Duodenal mucosa (tissue), 2 donors: ENCODE data around the gene MAP3K14.

Experiments
- H3K27ac ChIP-seq: one replicate; pipeline ENCODE4 v1.7.0; 2013; ENCODE audit warnings: low read depth, low read length
- H3K27me3 ChIP-seq, 2 donors: one replicate each; pipeline ENCODE4 v1.7.0; 2013; ENCODE audit warnings: low read length in 2 of 2, control low read depth in 1 of 2; ENCODE audit not compliant: insufficient read depth in 2 of 2, control insufficient read depth in 1 of 2
- H3K36me3 ChIP-seq, 2 donors: one replicate each; pipeline ENCODE4 v1.7.0; 2013; ENCODE audit warnings: low read length in 2 of 2, control low read depth in 1 of 2; ENCODE audit not compliant: insufficient read depth in 2 of 2, control insufficient read depth in 1 of 2
- H3K4me1 ChIP-seq, 2 donors: one replicate each; pipeline ENCODE4 v1.7.0; 2013; ENCODE audit warnings: low read length in 2 of 2, control low read depth in 1 of 2; ENCODE audit not compliant: insufficient read depth in 2 of 2, control insufficient read depth in 1 of 2
- H3K4me3 ChIP-seq, 2 donors: one replicate each; pipeline ENCODE4 v1.7.0; 2013; ENCODE audit warnings: low read length in 2 of 2, low read depth in 1 of 2
- H3K9ac ChIP-seq, 2 donors: one replicate each; pipeline ENCODE4 v1.7.0; 2013; ENCODE audit warnings: low read length in 2 of 2, low read depth in 1 of 2
- H3K9me3 ChIP-seq, 2 donors: one replicate each; pipeline ENCODE4 v1.7.0; 2013; ENCODE audit warnings: low read length in 2 of 2, control low read depth in 1 of 2; ENCODE audit not compliant: control insufficient read depth in 1 of 2

Gene MAP3K14

DNA sequence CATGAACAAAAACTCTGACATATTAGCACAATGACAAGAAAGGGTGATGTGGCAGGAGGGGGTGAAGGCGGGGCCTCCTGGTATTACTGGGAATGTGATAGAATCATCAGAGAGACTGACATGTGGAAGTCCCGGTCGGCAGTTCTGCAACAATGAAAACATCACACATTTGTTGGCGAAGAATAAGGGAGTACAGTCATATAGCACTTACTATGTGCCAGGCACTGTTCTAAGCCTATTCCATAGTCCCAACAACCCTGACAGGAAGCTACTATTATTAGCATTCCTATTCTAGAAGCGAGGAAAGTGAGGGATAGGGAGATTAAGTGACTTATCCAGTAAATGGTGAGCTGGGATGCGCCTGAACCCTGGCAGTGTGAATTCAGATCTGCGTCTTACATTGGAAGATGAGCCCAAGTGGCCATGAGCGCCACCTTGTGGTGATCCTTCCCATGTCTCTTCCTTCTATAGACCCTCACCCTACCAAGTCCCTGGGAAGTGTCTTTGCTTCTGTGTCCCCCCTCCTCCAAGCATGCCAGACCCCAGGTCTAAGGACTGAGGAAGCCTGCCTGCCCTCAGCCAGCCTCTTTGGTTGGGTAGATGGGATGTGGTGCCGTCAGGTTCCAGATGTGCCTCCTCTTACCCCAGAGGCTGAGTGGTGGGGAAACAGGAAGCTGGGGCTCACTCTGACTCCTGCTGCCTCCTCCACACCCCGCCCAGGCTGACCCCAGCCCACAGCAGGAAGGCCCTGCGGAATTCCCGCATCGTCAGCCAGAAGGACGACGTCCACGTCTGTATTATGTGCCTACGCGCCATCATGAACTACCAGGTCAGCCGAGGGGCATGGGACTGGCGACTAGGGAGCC, 81.2 kb downstream of the MAP3K14 start:
- Histone ChIP-seq H3K9ac (no peak overlapping the region), H3K27ac (no peak overlapping the region), H3K4me1 (peaks cover 3 to 6% of the 10 kb centered on the region in 2 donors), H3K36me3 (peaks cover 6 to 35% of the 10 kb centered on the region in 2 donors), H3K4me3 (no peak overlapping the region), H3K27me3 (peaks cover 5% of the 10 kb centered on the region in 2 donors), H3K9me3 (no peaks in the 10 kb centered on the region)

DNA sequence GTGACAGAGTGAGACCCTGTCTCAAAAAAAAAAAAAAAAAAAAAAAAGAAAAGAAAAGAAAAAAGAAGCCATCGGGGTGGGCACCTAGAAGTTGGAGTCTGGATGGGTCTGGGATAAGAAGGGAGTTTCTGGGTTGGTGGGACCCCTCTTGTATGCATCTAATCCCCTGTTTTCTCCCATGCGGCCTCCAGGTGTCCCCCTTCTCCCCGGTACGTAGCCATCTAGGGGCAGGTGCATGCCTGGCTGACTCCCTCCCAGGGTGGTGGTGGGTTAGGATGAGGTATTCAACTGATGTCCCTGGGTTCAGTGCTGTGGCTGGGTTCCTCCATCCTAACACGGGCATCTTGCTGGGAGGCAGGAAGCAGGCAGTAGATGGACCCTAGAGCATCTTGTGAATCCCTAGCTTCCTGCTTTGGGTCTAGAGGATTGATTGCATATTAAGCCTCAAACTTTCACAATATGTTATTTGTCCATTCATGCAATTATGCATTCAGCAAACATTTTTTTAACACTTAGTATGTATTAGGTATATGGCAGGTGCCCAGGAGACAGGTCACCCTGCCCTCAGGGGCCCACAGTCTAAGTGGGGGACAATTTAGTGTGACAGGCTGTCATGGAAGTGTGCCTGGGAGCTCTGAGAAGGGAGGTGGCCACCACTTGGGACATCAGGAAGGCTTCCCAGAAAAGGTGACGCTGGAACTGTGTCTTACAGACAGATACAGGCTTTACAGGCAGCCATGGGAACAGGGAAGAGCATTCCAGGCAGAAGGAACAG, 82.0 kb downstream of the MAP3K14 start:
- H3K27me3 ChIP-seq: no peaks in the 10 kb centered on the region
- H3K9me3 ChIP-seq: no peaks in the 10 kb centered on the region
- no peak overlapping the region for H3K4me3 ChIP-seq
- H3K9ac ChIP-seq: no peak overlapping the region
- H3K27ac ChIP-seq: no peak overlapping the region
- peaks cover 11 to 15% of the 10 kb centered on the region in 2 donors for H3K4me1 ChIP-seq
- peaks cover 6 to 31% of the 10 kb centered on the region in 2 donors for H3K36me3 ChIP-seq

DNA sequence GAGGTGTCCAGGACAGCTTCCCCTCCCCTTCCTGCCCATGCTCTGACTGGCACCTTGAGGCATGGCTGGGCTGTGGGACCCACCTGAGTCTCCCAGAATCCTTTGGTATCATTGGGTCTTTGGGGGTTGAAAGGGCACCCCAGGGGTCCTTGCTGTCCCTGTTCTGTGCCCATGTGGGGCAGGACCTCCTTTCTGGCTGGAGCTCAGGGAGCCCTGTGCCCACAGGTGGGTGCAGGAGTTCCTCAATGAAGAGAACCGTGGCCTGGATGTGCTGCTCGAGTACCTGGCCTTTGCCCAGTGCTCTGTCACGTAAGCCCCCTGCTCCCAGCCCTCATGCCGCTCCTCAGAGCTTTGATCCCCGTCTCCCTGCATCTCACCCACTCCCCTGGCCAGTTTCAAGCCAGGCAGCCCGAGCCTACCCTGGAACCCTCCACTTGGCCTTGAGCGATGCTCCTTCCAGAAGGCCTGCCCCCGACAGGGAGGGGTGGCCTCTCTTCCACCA, 83.3 kb downstream of the MAP3K14 start:
- H3K4me1 ChIP-seq: peaks cover 20 to 28% of the 10 kb centered on the region in 2 donors
- H3K27me3 ChIP-seq: no peaks in the 10 kb centered on the region
- H3K9me3 ChIP-seq: no peaks in the 10 kb centered on the region

DNA sequence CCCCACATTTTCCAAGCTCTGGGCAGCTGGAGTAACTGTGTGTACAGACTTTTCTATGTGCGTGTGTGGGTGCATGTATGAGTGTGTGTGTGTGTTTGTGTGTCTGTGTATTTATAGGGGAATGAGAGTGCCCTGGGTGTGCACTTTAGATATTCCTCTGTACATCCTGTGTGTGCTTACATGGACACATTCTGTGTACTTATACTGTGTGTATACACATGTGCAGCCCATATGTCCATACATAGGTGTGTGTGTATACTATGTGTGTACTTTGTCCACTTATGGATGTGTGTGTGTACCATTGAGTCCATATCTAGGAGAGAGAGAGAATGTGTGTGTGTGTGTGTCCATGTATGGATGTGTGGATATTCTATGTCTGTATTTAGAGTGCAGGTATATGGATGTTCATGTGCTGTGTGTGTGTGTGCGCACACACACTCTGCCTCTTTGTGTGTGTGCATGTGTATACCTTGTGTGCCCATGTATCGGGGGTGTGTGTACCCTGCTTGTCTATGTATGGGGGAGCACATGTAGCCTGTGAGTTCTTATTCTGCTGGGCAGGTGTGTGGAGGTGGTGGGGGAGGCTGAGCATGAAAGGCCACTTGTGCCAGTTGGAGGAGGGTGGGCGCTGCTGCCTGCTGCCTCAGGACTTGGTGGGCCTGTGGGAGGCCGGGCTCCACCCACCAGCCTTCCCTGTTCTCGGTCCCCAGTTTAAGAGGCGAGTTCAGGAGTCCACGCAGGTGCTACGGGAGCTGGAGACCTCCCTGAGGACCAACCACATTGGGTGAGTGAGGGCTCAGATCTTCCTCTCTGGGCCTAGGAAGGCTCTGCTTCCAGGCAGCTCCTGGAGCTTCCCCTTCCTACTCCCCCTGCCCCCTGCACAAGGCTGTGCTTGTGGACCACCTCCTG, 84.1 kb downstream of the MAP3K14 start:
- Histone ChIP-seq H3K4me1 (peaks cover 26 to 35% of the 10 kb centered on the region in 2 donors), H3K36me3 (peaks cover 0 to 15% of the 10 kb centered on the region in 2 donors)

More for the DNA sequence above, 83.3 kb downstream of the MAP3K14 start:
- Histone ChIP-seq H3K36me3 (peaks cover 6 to 22% of the 10 kb centered on the region in 2 donors), H3K9ac (no peak overlapping the region), H3K4me3 (no peak overlapping the region), H3K27ac (no peak overlapping the region)

DNA sequence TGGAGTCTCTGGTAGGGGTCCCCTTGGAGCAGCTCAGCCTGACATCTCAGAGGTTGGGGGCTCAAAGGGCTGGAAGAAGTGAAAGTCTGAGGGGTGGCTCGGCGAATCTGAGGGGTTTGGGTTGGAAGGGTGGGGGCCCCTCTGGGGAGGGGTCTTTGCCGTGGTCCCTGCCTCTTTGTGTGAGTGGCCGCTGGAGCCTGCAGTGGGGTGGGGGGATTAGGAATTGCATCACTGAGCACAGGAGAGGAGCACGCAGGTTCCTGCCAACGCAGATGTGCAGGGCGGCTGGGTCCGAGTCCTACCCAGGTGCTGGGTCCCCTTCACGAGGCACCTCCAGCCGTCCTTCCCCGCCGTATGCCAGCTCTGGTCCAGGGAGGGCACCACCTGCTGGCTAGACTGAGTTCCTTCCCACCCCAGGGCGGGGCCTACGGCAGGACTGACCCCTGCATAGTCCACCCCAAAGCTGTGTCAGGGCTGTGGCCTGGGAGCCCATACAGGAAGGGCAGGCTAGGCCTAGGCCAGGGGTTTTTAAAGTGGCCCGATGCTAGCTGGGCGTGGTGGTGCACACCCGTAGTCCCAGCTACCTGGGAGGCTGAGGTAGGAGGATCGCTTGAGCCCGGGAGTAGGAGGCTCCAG, 85.2 kb downstream of the MAP3K14 start:
- Histone ChIP-seq H3K9me3 (no peaks in the 10 kb centered on the region), H3K36me3 (peaks cover 0 to 5% of the 10 kb centered on the region in 2 donors), H3K4me3 (no peak overlapping the region), H3K27ac (no peak overlapping the region), H3K9ac (no peak overlapping the region), H3K4me1 (peaks cover 37 to 47% of the 10 kb centered on the region in 2 donors), H3K27me3 (no peaks in the 10 kb centered on the region)

More for the DNA sequence above, 84.1 kb downstream of the MAP3K14 start:
- no peak overlapping the region for H3K4me3 ChIP-seq
- H3K27me3 ChIP-seq: no peaks in the 10 kb centered on the region
- H3K9me3 ChIP-seq: no peaks in the 10 kb centered on the region
- no peak overlapping the region for H3K27ac ChIP-seq
- no peak overlapping the region for H3K9ac ChIP-seq

DNA sequence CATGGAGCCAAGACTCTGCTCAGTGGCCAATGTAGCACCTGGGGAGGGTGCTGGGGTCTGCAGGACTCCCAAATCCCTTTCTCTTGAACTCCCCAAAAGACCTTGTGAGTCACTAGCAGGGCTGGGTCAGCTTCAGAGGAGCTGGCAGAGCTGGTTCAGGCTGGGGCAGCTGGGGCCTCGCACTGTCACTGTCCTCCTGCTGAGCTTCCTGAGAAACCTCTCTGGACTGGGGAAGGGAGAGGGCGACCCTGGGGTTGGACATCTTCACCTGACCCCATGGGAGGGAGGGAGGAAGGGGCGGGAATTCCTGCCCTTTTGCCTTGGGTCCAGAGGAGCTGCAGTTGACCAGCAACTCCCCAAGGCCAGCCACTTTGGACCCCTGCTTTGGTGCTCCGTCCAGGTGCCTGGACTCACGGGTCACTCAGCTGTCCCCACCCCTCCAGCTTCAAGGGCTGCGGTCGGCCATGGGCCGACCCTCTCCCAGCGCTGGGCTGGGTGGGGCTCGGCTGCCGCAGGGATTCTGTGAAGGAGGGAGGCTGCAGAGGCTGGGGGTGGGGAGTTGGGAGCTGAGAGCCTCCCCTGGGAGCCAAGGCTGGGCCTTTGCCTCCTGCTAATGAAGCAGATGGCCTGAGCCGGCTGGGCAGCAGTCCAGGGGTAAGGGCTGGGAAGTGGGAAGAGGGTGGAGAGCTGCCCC, 85.9 kb downstream of the MAP3K14 start:
- Histone ChIP-seq H3K4me1 (peaks cover 40 to 52% of the 10 kb centered on the region in 2 donors), H3K4me3 (no peak overlapping the region), H3K9ac (no peak overlapping the region)

DNA sequence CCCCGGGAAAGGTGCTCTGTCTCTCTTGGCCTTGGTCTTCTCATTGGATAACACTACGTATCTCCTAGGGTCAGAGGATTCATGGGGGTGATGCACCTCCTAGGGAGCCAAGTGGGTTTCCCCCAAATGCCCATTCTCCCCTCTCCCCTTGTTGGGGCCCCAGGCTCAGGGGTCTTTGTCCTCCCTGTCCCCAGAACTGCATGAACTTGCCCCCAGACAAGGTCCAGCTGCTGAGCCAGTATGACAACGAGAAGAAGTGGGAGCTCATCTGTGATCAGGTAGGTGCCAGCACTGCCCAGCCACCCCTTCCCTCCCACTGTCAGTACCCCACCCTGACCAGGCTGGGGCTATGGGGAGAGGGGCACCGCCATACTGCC, 86.4 kb downstream of the MAP3K14 start:
- no peak overlapping the region for H3K27ac ChIP-seq

More for the DNA sequence above, 85.9 kb downstream of the MAP3K14 start:
- Histone ChIP-seq H3K27me3 (no peaks in the 10 kb centered on the region), H3K9me3 (no peaks in the 10 kb centered on the region), H3K27ac (no peak overlapping the region), H3K36me3 (no peaks in the 10 kb centered on the region)

DNA sequence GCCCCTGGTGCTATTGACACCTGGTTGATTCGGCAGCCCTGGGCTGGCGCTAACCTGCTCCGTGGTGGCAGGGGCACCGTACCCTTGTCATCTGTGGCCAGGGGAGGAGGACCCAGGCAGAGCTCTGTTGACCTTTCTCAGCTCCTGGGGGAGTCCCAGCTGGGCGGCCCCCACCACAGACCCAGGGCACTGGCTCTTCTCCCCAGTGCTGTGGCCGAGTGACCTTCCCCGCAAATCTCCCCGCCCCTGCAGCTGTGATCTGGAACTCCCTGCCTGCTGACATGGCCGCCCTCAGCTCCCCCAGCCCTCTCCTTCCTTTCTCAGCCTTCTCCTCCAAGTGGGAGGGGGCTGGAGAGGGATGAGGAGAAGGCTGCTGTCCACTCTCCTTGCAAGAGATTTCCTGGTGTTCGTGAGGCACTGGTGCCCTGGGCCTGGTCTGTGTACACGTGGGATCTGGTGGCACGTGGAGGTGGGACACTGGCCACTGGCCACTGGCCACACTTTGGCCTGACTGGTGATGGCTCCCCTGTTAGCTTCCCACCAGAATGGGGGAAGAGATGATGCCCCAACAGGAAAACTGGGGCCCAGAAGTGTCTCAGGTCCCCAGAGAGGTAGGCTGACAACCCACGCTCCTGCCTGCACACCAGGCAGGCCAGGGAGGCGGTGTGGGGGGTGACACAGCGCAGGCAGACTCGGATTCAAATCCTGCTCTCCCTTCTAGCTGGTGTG, 87.0 kb downstream of the MAP3K14 start:
- Histone ChIP-seq H3K9me3 (no peaks in the 10 kb centered on the region), H3K36me3 (no peaks in the 10 kb centered on the region), H3K4me3 (no peak overlapping the region), H3K9ac (peak overlapping the region in 1 of 2 donors; percentile 49), H3K27me3 (no peaks in the 10 kb centered on the region), H3K4me1 (peaks cover 49 to 62% of the 10 kb centered on the region in 2 donors), H3K27ac (peak overlapping the region; percentile 46)

More for the DNA sequence above, 86.4 kb downstream of the MAP3K14 start:
- peaks cover 43 to 57% of the 10 kb centered on the region in 2 donors for H3K4me1 ChIP-seq
- H3K9me3 ChIP-seq: no peaks in the 10 kb centered on the region
- H3K36me3 ChIP-seq: no peaks in the 10 kb centered on the region
- H3K27me3 ChIP-seq: no peaks in the 10 kb centered on the region
- H3K4me3 ChIP-seq: no peak overlapping the region
- H3K9ac ChIP-seq: peak overlapping the region in 1 of 2 donors; percentile 22
